ENCODE measurements around the gene TAF1D.

Gene TAF1D

GRCh38 chr11:93741094-93741881 lies at the start of gene TAF1D, which contains the start of gene C11orf54:
TAF1D (minus strand) TSS chr11:93741495; CDS start chr11:93739304, 2,191 bp downstream.
C11orf54 (plus strand) TSS chr11:93741672; CDS start chr11:93747394, 5,722 bp downstream.
- no peaks in the 10 kb centered on the region for H3F3A ChIP-seq (ENCODE audit: insufficient read depth, low read length)
- H3K4me2 ChIP-seq (ENCODE audit: low read length): peak within 1 kb of the TSS; percentile 78
- H3K9ac ChIP-seq (ENCODE audit: low read length): peak within 1 kb of the TSS; percentile 93
- peaks cover 56% of the 10 kb centered on the region for H3K4me1 ChIP-seq (ENCODE audit: insufficient read depth, low read length, severe bottlenecking)
- H3K79me2 ChIP-seq (ENCODE audit: insufficient read depth, low read length): peaks cover 60% of the 10 kb centered on the region
- H2AFZ ChIP-seq (ENCODE audit: low read length): 0 out of 2 replicates have a peak within 1 kb of the TSS, but pooled peaks have one; percentile 9
- H3K4me3 ChIP-seq (ENCODE audit: low read depth, low read length, poor library complexity, severe bottlenecking): peak within 1 kb of the TSS; percentile 83
- H3K27me3 ChIP-seq (ENCODE audit: insufficient read depth, low read length): no peaks in the 10 kb centered on the region
- H3K36me3 ChIP-seq (ENCODE audit: insufficient read depth, low read length): peaks cover 54% of the 10 kb centered on the region
- no peak for TF ChIP-seq CTCF (IDR thresholded peaks at IDR 0.05; ENCODE audit: low read length)
- TF ChIP-seq EZH2 (IDR thresholded peaks at IDR 0.05; ENCODE audit: borderline replicate concordance, low read length): no peak
- no peaks in the 10 kb centered on the region for H3K9me3 ChIP-seq (ENCODE audit: low read length)
- peaks cover 3% of the 10 kb centered on the region; the same call in 1 of the 2 replicates for H4K20me1 ChIP-seq (ENCODE audit: insufficient read depth, low read length)
- no peaks in the 10 kb centered on the region for H3K9me2 ChIP-seq (ENCODE audit: low read depth, low read length)
- H3K27ac ChIP-seq (ENCODE audit: low read depth, low read length, poor library complexity, severe bottlenecking): peak within 1 kb of the TSS; percentile 82

GRCh38 chr11:93784935-93785360 lies 43.7 kb upstream of the TAF1D start:
- no peak overlapping the region for H2AFZ ChIP-seq (ENCODE audit: low read length)

More at GRCh38 chr11:93784935-93785360, 43.7 kb upstream of the TAF1D start:
- Histone ChIP-seq H3K27me3 (ENCODE audit: insufficient read depth, low read length) (no peaks in the 10 kb centered on the region), H3K27ac (ENCODE audit: low read depth, low read length, poor library complexity, severe bottlenecking) (peak overlapping the region; percentile 79), H3K36me3 (ENCODE audit: insufficient read depth, low read length) (peaks cover 29% of the 10 kb centered on the region), H3K9ac (ENCODE audit: low read length) (peak overlapping the region; percentile 98), H3F3A (ENCODE audit: insufficient read depth, low read length) (no peaks in the 10 kb centered on the region), H4K20me1 (ENCODE audit: insufficient read depth, low read length) (0 out of 2 replicates have a peak, but pooled peaks cover 2% of the 10 kb centered on the region), H3K9me2 (ENCODE audit: low read depth, low read length) (no peaks in the 10 kb centered on the region), H3K4me3 (ENCODE audit: low read depth, low read length, poor library complexity, severe bottlenecking) (peak overlapping the region; percentile 99), H3K4me1 (ENCODE audit: insufficient read depth, low read length, severe bottlenecking) (peaks cover 34% of the 10 kb centered on the region), H3K79me2 (ENCODE audit: insufficient read depth, low read length) (peaks cover 37% of the 10 kb centered on the region), H3K9me3 (ENCODE audit: low read length) (no peaks in the 10 kb centered on the region), H3K4me2 (ENCODE audit: low read length) (peak overlapping the region; percentile 78)
- TF ChIP-seq EZH2 (IDR thresholded peaks at IDR 0.05; ENCODE audit: borderline replicate concordance, low read length): no peak
- no peak for TF ChIP-seq CTCF (IDR thresholded peaks at IDR 0.05; ENCODE audit: low read length)

All from OCI-LY1 (cell line).